Keratinocyte (primary cell): Measurements from ENCODE around the gene PADI1. TPM values are rescaled to one million over a fixed set of nuclear protein-coding genes. Genes with fewer than 3 reads are reported as not detected.

Experiments
- DNase-seq: peaks from one replicate; pipeline ENCODE4 v3.0.0-alpha.2; 2011; ENCODE audit warnings: low read depth, missing footprints, low spot score
- FAIRE-seq: peaks from 2 replicates; lab custom pipeline; 2011; peaks lifted over from hg19 to GRCh38; lab: Jason Lieb, UNC
- H2AFZ ChIP-seq: 2 replicates; pipeline ENCODE4 v1.6.0; 2012; ENCODE audit warnings: low read length, control low read depth, inconsistent platforms; ENCODE audit not compliant: control insufficient read depth
- H3K27ac ChIP-seq: 2 replicates; pipeline ENCODE4 v1.5.1; 2011; ENCODE audit warnings: low read length; ENCODE audit not compliant: control insufficient read depth, insufficient read depth
- H3K27me3 ChIP-seq: 3 replicates; pipeline ENCODE4 v1.6.0; 2011; ENCODE audit warnings: low read length; ENCODE audit not compliant: control insufficient read depth, insufficient read depth; ENCODE audit errors: extremely low read depth
- H3K36me3 ChIP-seq, 2 experiments: 2 replicates in 1 of 2; 3 replicates in 1 of 2; pipeline ENCODE4 v1.5.1; 2011; ENCODE audit warnings: low read length in 2 of 2, mild to moderate bottlenecking in 1 of 2; ENCODE audit not compliant: control insufficient read depth in 2 of 2, insufficient read depth in 2 of 2; ENCODE audit errors: extremely low read depth in 1 of 2
- H3K4me1 ChIP-seq: 3 replicates; pipeline ENCODE4 v1.5.1; 2011; ENCODE audit warnings: low read length; ENCODE audit not compliant: control insufficient read depth, insufficient read depth; ENCODE audit errors: extremely low read depth
- H3K4me2 ChIP-seq: 3 replicates; pipeline ENCODE4 v1.6.0; 2011; ENCODE audit warnings: low read depth, low read length; ENCODE audit not compliant: control insufficient read depth, insufficient read depth; ENCODE audit errors: extremely low read depth
- H3K4me3 ChIP-seq, 3 experiments: fragments of 200-600 bp in 1 of 3; sonication (generic) in 1 of 3; 2 replicates in 2 of 3; 3 replicates in 1 of 3; pipeline ENCODE4 v1.5.1; 2011 to 2016; ENCODE audit warnings: low read length in 3 of 3, mild to moderate bottlenecking in 3 of 3, control low read depth in 2 of 3, inconsistent platforms in 1 of 3, low read depth in 1 of 3, mixed read lengths in 1 of 3, mixed run types in 1 of 3, moderate library complexity in 1 of 3; ENCODE audit not compliant: control insufficient read depth in 2 of 3, insufficient read depth in 2 of 3; ENCODE audit errors: extremely low read depth in 1 of 3
- H3K79me2 ChIP-seq: 2 replicates; pipeline ENCODE4 v1.6.0; 2012; ENCODE audit warnings: low read length; ENCODE audit not compliant: control insufficient read depth, insufficient read depth
- H3K9ac ChIP-seq: 3 replicates; pipeline ENCODE4 v1.6.0; 2011; ENCODE audit warnings: low read length; ENCODE audit not compliant: control insufficient read depth, insufficient read depth; ENCODE audit errors: extremely low read depth
- H3K9me1 ChIP-seq: 3 replicates; pipeline ENCODE4 v1.6.0; 2011; ENCODE audit warnings: low read length; ENCODE audit not compliant: control insufficient read depth, insufficient read depth; ENCODE audit errors: extremely low read depth
- H3K9me3 ChIP-seq: 2 replicates; pipeline ENCODE4 v1.5.1; 2012; ENCODE audit warnings: low read depth, low read length; ENCODE audit not compliant: control insufficient read depth
- H4K20me1 ChIP-seq: 3 replicates; pipeline ENCODE4 v1.6.0; 2011; ENCODE audit warnings: low read length; ENCODE audit not compliant: control insufficient read depth, insufficient read depth; ENCODE audit errors: extremely low read depth
- EZH2 ChIP-seq: IDR thresholded peaks from one replicate; pipeline ENCODE4 v1.6.1; 2012; ENCODE audit warnings: inconsistent platforms, mild to moderate bottlenecking, low read length, moderate library complexity
- dilution Hi-C: fragments of 300-500 bp; cut with MboI; formaldehyde crosslinking; loops from one replicate; pipeline ENCODE4 v1.7.0; 2020; ENCODE audit warnings: low sequenced_read_pairs; ENCODE audit not compliant: extremely low pct_ligation_motif_present
- polyA plus RNA-seq, 5 experiments: library from polyadenylated mRNA; depleted of rRNA in 3 of 5; stranded (reverse) in 3 of 5; stranded (forward) in 1 of 5; unstranded in 1 of 5; fragments of >200 nt; gene quantifications; 1 replicate in 1 of 5; 2 replicates in 3 of 5; 3 replicates in 1 of 5; pipeline versions ENCODE4 v1.2.1 to v1.2.3, GENCODE V29; 2011 to 2012; ENCODE audit warnings: missing spikeins in 2 of 5, low read depth in 1 of 5, low replicate concordance in 1 of 5
- TF ChIP-seq, protein P1 (sequence below), 3 experiments: IDR thresholded peaks in 1 of 3; conservative IDR thresholded peaks in 1 of 3; optimal IDR thresholded peaks in 1 of 3; 2 replicates in 2 of 3; 3 replicates in 1 of 3; pipeline versions ENCODE3 to v1.5.1; 2011; ENCODE audit warnings: low read length in 3 of 3, mild to moderate bottlenecking in 3 of 3, moderate library complexity in 2 of 3, control low read depth in 1 of 3, inconsistent platforms in 1 of 3; ENCODE audit not compliant: insufficient read depth in 2 of 3; ENCODE audit errors: extremely low read depth in 1 of 3

The PADI1 gene
- polyA plus RNA-seq, 1 donor (not counting 4 experiments of a cell fraction or from before 2014, with no cell fraction given): 0.96 TPM

DNA sequence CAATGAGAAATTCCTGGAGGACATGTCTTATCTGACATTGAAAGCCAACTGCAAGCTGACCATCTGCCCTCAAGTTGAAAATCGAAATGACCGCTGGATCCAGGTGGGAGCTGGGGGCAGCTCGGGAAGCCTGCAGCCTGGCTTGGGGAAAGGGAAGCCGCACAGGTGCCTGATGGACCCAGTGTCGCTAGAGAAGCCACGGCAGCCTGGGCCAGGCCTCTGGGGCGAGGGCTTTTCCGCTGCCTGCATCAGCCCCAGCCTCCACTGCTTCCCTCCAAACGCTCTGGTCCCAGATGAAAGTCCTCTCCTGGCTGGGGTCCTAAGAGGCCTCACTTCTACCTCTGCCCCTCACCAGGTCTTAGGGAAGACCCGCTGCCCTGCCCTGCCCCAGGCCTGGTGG, 25.2 kb downstream of the PADI1 start:
- no peak for FAIRE-seq
- Histone ChIP-seq H2AFZ (no peak overlapping the region), H3K4me1 (peaks cover 35% of the 10 kb centered on the region), H3K4me2 (no peak overlapping the region), H3K4me3 (no peak overlapping the region), H3K27ac (no peak overlapping the region), H3K27me3 (no peaks in the 10 kb centered on the region), H3K9me3 (no peaks in the 10 kb centered on the region), H3K9ac (no peak overlapping the region), H4K20me1 (no peaks in the 10 kb centered on the region), H3K9me1 (no peaks in the 10 kb centered on the region), H3K36me3 (no peaks in the 10 kb centered on the region), H3K79me2 (no peaks in the 10 kb centered on the region)
- no peak for DNase-seq
- dilution Hi-C loops: no loop called here
- TF ChIP-seq, protein P1, sequence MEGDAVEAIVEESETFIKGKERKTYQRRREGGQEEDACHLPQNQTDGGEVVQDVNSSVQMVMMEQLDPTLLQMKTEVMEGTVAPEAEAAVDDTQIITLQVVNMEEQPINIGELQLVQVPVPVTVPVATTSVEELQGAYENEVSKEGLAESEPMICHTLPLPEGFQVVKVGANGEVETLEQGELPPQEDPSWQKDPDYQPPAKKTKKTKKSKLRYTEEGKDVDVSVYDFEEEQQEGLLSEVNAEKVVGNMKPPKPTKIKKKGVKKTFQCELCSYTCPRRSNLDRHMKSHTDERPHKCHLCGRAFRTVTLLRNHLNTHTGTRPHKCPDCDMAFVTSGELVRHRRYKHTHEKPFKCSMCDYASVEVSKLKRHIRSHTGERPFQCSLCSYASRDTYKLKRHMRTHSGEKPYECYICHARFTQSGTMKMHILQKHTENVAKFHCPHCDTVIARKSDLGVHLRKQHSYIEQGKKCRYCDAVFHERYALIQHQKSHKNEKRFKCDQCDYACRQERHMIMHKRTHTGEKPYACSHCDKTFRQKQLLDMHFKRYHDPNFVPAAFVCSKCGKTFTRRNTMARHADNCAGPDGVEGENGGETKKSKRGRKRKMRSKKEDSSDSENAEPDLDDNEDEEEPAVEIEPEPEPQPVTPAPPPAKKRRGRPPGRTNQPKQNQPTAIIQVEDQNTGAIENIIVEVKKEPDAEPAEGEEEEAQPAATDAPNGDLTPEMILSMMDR (optimal IDR thresholded peaks at IDR 0.05 in 1 of 3, IDR thresholded peaks at IDR 0.05 in 1 of 3, conservative IDR thresholded peaks at IDR 0.05 in 1 of 3; ENCODE audit: extremely low read depth in 1 of 3, insufficient read depth in 2 of 3, low read length in 3 of 3): no peak
- no peak for TF ChIP-seq EZH2

DNA sequence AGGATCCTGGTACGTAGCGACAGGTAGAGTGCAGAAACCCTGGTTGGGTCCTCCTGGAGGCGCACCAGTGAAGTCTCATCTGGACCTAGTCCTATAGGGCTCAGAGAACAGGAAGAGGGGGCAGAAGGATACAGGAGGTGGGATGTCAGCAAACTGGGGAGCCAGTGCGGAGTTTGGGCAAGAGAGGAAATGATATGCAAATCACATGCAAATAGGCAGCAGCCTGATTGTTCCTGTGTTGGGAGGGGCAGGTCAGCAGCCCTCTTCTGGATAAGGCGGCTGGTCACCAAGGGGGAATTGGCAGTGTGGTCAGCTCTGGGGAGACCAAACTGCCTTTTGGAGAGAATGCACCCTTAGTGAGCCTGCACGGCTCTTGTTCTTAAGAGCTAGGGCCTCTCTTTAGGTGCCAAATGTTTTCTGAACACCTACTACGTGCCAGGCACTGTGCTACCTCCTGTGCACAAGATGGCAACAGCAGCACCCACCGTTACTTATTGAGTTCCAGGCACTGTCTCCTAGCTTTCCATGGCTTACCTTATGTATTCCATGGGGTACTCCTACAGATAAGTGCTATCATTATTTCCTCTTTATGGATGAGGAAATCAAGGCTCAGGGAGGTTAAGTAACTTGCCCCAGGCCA, 25.9 kb downstream of the PADI1 start:
- H3K9me1 ChIP-seq: no peaks in the 10 kb centered on the region
- no peaks in the 10 kb centered on the region for H4K20me1 ChIP-seq
- no peak overlapping the region for H2AFZ ChIP-seq
- H3K27ac ChIP-seq: no peak overlapping the region
- TF ChIP-seq, protein P1 (optimal IDR thresholded peaks at IDR 0.05 in 1 of 3, IDR thresholded peaks at IDR 0.05 in 1 of 3, conservative IDR thresholded peaks at IDR 0.05 in 1 of 3; ENCODE audit: extremely low read depth in 1 of 3, insufficient read depth in 2 of 3, low read length in 3 of 3): no peak
- H3K4me2 ChIP-seq: no peak overlapping the region
- dilution Hi-C loops: no loop called here
- H3K36me3 ChIP-seq: no peaks in the 10 kb centered on the region
- DNase-seq (no peak), FAIRE-seq (no peak)
- H3K27me3 ChIP-seq: no peaks in the 10 kb centered on the region
- H3K9ac ChIP-seq: no peak overlapping the region
- peaks cover 35% of the 10 kb centered on the region for H3K4me1 ChIP-seq
- no peak overlapping the region for H3K4me3 ChIP-seq
- no peaks in the 10 kb centered on the region for H3K9me3 ChIP-seq
- H3K79me2 ChIP-seq: no peaks in the 10 kb centered on the region
